Adrenal gland (tissue), 12 donors: ENCODE measurements around the gene RSU1. TPM values are rescaled to one million over a fixed set of nuclear protein-coding genes. Genes with fewer than 3 reads are reported as not detected.

Experiments
- DNase-seq, 7 donors: peaks; one replicate each; pipeline ENCODE4 v3.0.0-alpha.2; 2019 to 2020
- H3K27ac ChIP-seq, 5 donors: fragments of 200-600 bp; sonication (generic) in 4 of 5; 1 replicate in 3 of 5; 2 replicates in 2 of 5; pipeline versions ENCODE4 v1.5.1 to v1.8.0; 2016 to 2020; ENCODE audit warnings: mild to moderate bottlenecking in 1 of 5
- H3K27me3 ChIP-seq: fragments of 200-600 bp; 2 replicates; pipeline ENCODE4 v1.8.0; 2021
- H3K36me3 ChIP-seq, 2 donors: fragments of 200-600 bp; replicated peaks in 1 of 2; 1 replicate in 1 of 2; 2 replicates in 1 of 2; pipeline versions ENCODE4 v1.5.1 to v1.8.0; 2018 to 2022
- H3K4me1 ChIP-seq, 2 donors: fragments of 200-600 bp; replicated peaks in 1 of 2; 1 replicate in 1 of 2; 2 replicates in 1 of 2; pipeline versions ENCODE4 v1.5.1 to v1.8.0; 2018 to 2021
- H3K4me3 ChIP-seq, 4 donors: fragments of 200-600 bp; sonication (generic) in 3 of 4; one replicate each; pipeline ENCODE4 v1.5.1; 2016 to 2018
- H3K9me3 ChIP-seq, 3 donors: fragments of 200-600 bp; sonication (generic) in 1 of 3; replicated peaks in 1 of 3; 1 replicate in 2 of 3; 2 replicates in 1 of 3; pipeline versions ENCODE4 v1.5.1 to v1.8.0; 2016 to 2021
- CTCF ChIP-seq, 6 experiments: fragments of 450-650 bp in 4 of 6; fragments of 200-600 bp in 2 of 6; sonication (generic) in 1 of 6; IDR thresholded peaks; 1 replicate in 5 of 6; 2 replicates in 1 of 6; pipeline versions ENCODE4 v1.5.1 to v1.8.0; 2016 to 2021; ENCODE audit warnings: antibody characterized with exemption in 6 of 6, mild to moderate bottlenecking in 2 of 6, moderate library complexity in 1 of 6
- POLR2A ChIP-seq, 2 donors: fragments of 450-650 bp; IDR thresholded peaks; one replicate each; pipeline ENCODE4 v1.6.1; 2017; ENCODE audit warnings: antibody characterized with exemption in 2 of 2, mild to moderate bottlenecking in 2 of 2, moderate library complexity in 1 of 2
- WGBS, 4 donors: extraction: QIAGEN DNeasy Blood & Tissue Kit in 2 of 4; methylation state at CpG; one replicate each; pipeline versions ENCODE4 v1.1.5 to v1.1.7; 2013 to 2017; 5-methylcytosine and 5-hydroxymethylcytosine counted together
- intact Hi-C, 2 donors: fragments of 100-400 bp; cut with DNase I; formaldehyde crosslinking; loops; one replicate each; pipeline versions ENCODE4 v1.14.1 to v1.15.0; 2022 to 2023
- polyA plus RNA-seq, 3 donors: library from polyadenylated mRNA; stranded (reverse); fragments of 200-250 nt in 2 of 3; fragments of 350-450 nt in 1 of 3; fragmentation: Illumina TruSeq in 1 of 3; extraction: RNeasy Lipid Tissue Mini Kit (QIAGEN cat#74804) in 1 of 3; gene quantifications; one replicate each; pipeline ENCODE4 v1.2.3, GENCODE V29; 2013 to 2014
- total RNA-seq, 9 donors: library from RNA; depleted of rRNA in 4 of 9; stranded (reverse); fragments of >200 nt in 4 of 9; fragments of 120-200 nt in 1 of 9; fragmentation: NEBNext Ultra II Directional in 1 of 9; extraction: Animal tissue kit (Norgen Biotek cat#: 25700) in 1 of 9; gene quantifications; one replicate each; pipeline versions ENCODE4 v1.1.0 to v1.2.4, GENCODE V29; 2013 to 2023
- donor health status: healthy with polysubstance abuse.
- donor health status: Bipolar disorder and iron deficiency.
- donor health status: DM: yes; HTN: yes; CAD: no.
- donor health status: DM: no; HTN: no; CAD: no.
- donor health status: DM: no; HTN: no; CAD: no.
- donor health status: DM: yes; HTN: yes; CAD: no.

The RSU1 gene
- total and polyA plus RNA-seq, 12 donors, result 15.6 to 96.8 (median 41.7) TPM

GRCh38 chr10:16566202-16566805 is 250.9 kb downstream of the RSU1 start:
- no peaks in the 10 kb centered on the region for H3K36me3 ChIP-seq
- no peak for DNase-seq
- no peaks in the 10 kb centered on the region for H3K4me1 ChIP-seq
- intact Hi-C loops, result no loop called here
- no peaks in the 10 kb centered on the region for H3K27me3 ChIP-seq
- no peak overlapping the region for H3K4me3 ChIP-seq
- WGBS, 4 donors, result 54 to 61% (median 57%) methylated on average over 7 of the region's 7 CpGs
- no peaks in the 10 kb centered on the region for H3K9me3 ChIP-seq
- H3K27ac ChIP-seq, result no peak overlapping the region
- no peak for TF ChIP-seq POLR2A (IDR thresholded peaks at IDR 0.05)
- TF ChIP-seq CTCF (IDR thresholded peaks at IDR 0.05), result no peak

DNA sequence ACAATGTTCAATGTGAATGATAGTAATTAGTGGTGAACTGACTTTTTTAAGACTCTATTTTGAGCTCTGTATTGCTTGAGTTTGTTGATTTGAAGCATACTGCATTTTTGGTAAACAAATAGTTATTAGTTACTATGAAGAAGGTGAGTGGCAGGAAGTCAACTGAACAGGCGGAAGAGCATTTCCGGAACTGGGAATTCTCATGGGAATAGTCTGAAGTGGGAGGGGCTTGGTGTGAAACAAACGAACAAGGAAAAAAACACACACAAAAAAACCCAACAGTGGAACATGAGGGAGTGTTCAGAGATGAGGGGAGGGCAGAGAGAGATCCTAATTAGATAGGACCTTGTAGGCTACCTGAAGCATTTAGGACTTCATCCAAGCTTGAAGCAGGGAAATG is 251.6 kb downstream of the RSU1 start:
- DNase-seq, result no peak
- H3K36me3 ChIP-seq, result no peaks in the 10 kb centered on the region
- WGBS, 4 donors, result 39 to 47% (median 43%) methylated on average over 3 of the region's 3 CpGs
- H3K4me3 ChIP-seq, result no peak overlapping the region
- no peak overlapping the region for H3K27ac ChIP-seq
- H3K4me1 ChIP-seq, result no peaks in the 10 kb centered on the region
- TF ChIP-seq CTCF (IDR thresholded peaks at IDR 0.05) (no peak), POLR2A (IDR thresholded peaks at IDR 0.05) (no peak)
- intact Hi-C loops, result no loop called here
- no peaks in the 10 kb centered on the region for H3K27me3 ChIP-seq
- no peaks in the 10 kb centered on the region for H3K9me3 ChIP-seq

- WGBS, 4 donors, result 87 to 92% (median 89%) methylated on average over 6 of the region's 6 CpGs
- Histone ChIP-seq H3K9me3 (no peaks in the 10 kb centered on the region), H3K4me3 (no peak overlapping the region), H3K27me3 (no peaks in the 10 kb centered on the region), H3K36me3 (no peaks in the 10 kb centered on the region), H3K27ac (no peak overlapping the region), H3K4me1 (no peaks in the 10 kb centered on the region)
- DNase-seq, result no peak
- TF ChIP-seq CTCF (IDR thresholded peaks at IDR 0.05), result no peak
- TF ChIP-seq POLR2A (IDR thresholded peaks at IDR 0.05), result no peak
- intact Hi-C loops, result no loop called here
Observed at GRCh38 chr10:16562891-16563290, 254.3 kb downstream of the RSU1 start.

DNA sequence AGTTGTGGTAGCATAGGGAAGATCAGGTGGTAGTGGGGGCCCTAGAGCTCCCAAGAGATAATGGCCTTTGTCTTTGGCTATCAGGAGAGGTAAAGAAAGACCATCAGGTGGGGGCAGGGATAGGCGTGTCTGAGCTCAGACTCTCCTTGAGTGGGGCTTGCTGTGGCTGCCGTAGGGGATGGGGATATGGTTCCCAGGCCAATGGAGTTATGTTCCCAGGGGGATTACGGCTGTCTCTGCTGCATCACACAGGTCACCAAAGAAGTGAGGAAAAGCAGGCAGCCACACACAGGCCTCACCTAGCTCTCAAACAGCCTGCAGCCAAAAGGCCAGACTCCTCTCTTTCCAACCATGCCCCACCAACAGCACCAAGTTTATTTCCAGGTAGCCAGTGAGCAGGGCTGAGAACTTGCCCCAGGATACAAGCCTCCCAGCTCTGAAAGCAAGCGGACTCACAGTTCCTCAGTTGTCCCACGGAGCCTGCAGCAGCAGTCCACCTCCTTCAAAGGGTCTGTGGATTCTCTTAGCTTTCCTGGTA is 257.9 kb downstream of the RSU1 start:
- TF ChIP-seq CTCF (IDR thresholded peaks at IDR 0.05), result no peak
- no peak for TF ChIP-seq POLR2A (IDR thresholded peaks at IDR 0.05)
- intact Hi-C loops, result no loop called here
- Histone ChIP-seq H3K27me3 (no peaks in the 10 kb centered on the region), H3K36me3 (no peaks in the 10 kb centered on the region), H3K27ac (no peak overlapping the region), H3K4me3 (no peak overlapping the region), H3K4me1 (no peaks in the 10 kb centered on the region), H3K9me3 (no peaks in the 10 kb centered on the region)
- 68 to 76% (median 74%) methylated on average over 5 of the region's 5 CpGs for WGBS, 4 donors
- DNase-seq, result no peak
